ENCODE measurements around the gene KRCC1.
"Not testable (repeated sequence)": the region's sequence is repeated elsewhere in the genome, so short reads cannot be mapped to it uniquely, and the experiment has no call there.

Gene KRCC1

GRCh38 chr2:88002359-88002707 is 53.2 kb downstream of the KRCC1 start:
- DNase-seq (ENCODE audit: low spot score) = no peak

DNA sequence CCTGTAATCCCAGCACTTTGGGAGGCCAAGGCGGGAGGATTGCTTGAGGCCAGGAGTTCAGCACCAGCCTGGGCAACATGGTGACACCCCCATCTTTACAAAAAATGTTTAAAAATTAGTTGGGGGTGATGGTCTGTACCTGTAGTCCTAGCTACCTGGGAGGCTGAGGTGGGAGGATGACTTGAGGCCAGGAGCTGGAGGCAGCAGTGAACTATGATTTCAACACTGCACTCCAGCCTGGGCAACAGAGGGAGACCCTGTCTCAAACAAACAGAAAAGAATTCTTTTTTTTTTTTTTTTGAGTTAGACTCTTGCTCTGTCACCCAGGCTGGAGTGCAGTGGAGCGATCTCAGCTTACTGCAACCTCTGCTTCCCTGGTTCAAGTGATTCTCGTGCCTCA is 55.1 kb downstream of the KRCC1 start:
- not testable (repeated sequence) for DNase-seq (ENCODE audit: low spot score)

- DNase-seq (ENCODE audit: low spot score) = no peak
Measured at GRCh38 chr2:87996570-87996969, 59.0 kb downstream of the KRCC1 start.

DNA sequence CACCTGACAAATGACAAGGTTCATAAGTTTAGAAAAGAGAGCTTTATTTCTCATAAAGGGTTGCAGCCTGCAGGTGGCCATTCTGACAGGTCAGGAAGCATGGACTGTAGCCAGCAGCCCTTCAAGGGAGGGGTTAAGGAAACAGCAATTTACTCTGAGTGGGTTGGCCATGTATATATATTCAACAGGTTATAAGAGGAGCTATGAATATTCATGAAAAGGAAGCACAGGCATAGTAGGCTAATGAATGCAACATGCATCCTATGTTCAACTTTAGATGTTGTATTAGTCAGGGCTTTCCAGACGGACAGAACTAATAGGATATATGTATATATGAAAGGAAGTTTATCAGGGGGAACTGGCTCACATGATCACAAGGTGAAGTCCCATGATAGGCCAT is 59.8 kb downstream of the KRCC1 start:
- no peak for DNase-seq (ENCODE audit: low spot score)

- DNase-seq (ENCODE audit: low spot score) = not testable (repeated sequence)
Measured at GRCh38 chr2:87994304-87994850, 61.2 kb downstream of the KRCC1 start.

DNA sequence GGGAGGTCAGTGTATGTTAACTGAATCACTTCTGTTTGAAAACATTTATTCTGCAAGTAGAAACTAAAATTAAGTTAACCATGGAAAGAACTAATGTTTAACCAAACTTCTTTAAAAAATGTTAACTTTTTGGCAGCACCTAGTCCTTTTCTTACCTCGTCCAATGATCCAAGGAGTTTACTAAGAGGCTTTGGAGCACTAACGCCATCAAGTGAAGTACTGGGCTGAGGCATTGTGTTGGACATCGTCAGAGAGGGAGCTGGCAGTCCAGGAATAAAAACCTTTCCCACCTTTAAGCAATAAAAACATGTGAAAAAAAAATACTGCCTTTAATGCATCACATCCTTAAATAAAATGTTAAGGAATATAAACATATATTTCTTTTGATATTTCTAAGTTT is 63.0 kb downstream of the KRCC1 start:
- not testable (repeated sequence) for DNase-seq (ENCODE audit: low spot score)

GRCh38 chr2:87987473-87987872 is 68.1 kb downstream of the KRCC1 start:
- not testable (repeated sequence) for DNase-seq (ENCODE audit: low spot score)

GRCh38 chr2:87985902-87986301 is 69.7 kb downstream of the KRCC1 start:
- DNase-seq (ENCODE audit: low spot score) = not testable (repeated sequence)

DNA sequence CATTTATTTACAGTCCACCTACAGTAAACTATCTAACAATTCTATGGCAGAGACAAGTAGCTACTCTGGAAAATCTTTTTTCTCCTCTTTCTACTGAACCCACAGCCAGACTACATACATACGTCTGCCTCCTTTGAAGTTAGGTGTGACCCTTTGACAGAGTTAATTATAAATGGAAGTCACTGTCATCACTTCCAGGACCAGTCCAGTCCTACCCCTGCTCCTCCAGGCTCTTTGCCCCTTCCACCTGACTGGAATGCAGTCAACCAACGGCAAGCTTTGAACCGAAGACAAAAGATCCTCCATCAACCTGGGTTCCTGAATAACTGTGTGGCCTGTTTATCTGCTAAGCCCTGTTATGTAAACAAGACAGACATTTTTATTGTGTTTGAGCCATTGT is 74.4 kb downstream of the KRCC1 start:
- not testable (repeated sequence) for DNase-seq (ENCODE audit: low spot score)

Data from globus pallidus (tissue), 1 donor.